Uterus (tissue), 2 donors: Measurements from ENCODE around the gene CADM2.

Source experiments
- CTCF ChIP-seq, 4 experiments: fragments of 200-600 bp in 2 of 4; fragments of 450-650 bp in 2 of 4; sonication (generic) in 2 of 4; IDR thresholded peaks; one replicate each; pipeline ENCODE4 v1.5.1; 2016 to 2019; ENCODE audit warnings: antibody characterized with exemption in 4 of 4, mild to moderate bottlenecking in 2 of 4, moderate library complexity in 1 of 4
- POLR2A ChIP-seq, 2 donors: fragments of 450-650 bp; IDR thresholded peaks; one replicate each; pipeline ENCODE4 v1.6.1; 2016; ENCODE audit warnings: antibody characterized with exemption in 2 of 2, mild to moderate bottlenecking in 1 of 2, moderate library complexity in 1 of 2

- no peak for TF ChIP-seq CTCF (IDR thresholded peaks at IDR 0.05)
- TF ChIP-seq POLR2A (IDR thresholded peaks at IDR 0.05) = no peak
These were observed 580.4 kb downstream of the CADM2 start for GRCh38 chr3:85539232-85539631.
